HUDEP-2 (cell line): Measurements from ENCODE around the gene MON1B.
"Not testable (repeated sequence)": the region's sequence is repeated elsewhere in the genome, so short reads cannot be mapped to it uniquely, and the experiment has no call there.

ENCODE experiments used
- DNase-seq, 76 experiments: peaks; one replicate each; lab custom pipeline; 2025; ENCODE audit not compliant: unreplicated experiment in 76 of 76; lab: John Stamatoyannopoulos, UW

Gene MON1B

DNA sequence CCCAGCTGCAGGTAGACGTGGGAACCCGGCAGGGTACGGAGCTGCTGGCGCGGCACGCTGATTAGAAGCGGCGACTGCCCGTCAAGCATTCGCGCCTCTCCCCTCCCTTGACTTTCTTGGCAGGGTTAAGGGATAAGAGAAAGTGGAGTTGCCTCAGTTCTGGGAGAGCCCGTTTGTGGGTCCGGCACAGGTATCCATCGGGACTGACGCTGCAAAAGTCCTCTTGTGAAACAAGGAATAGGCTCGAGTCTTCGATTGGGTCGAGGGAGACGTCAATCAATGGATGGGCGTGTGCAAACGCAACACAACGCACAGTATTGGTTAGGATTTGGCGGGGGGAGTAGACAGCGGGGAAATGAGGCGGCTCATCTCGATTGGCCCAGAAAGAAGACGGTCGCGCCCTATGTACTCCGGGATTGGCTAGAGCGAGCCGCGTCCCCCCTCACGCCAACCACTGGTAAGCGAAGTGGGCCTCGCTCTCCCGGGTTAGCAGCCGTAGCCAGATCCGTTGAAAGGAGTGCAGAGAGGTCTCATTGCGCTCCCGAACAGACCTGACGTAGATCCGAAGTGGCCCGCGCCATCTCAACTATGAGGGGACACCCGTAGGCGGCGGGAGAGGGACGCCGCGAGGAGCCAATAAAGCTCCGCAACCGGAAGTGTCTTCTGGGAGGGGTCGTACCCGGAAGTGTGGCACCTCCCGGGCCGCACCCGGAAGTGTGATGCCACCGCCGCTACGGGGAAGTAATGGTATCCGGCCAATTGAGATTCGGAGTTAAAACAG is at the start of gene MON1B:
MON1B (plus strand) TSS at position 713 of the 781 bp plus-strand sequence. CDS start 296 bp downstream, outside the sequence.
- DNase-seq, result peak; percentile 54 to 97 (median 91)

- no peak for DNase-seq
Measured at GRCh38 chr16:77143364-77143763, 47.6 kb upstream of the MON1B start.

DNA sequence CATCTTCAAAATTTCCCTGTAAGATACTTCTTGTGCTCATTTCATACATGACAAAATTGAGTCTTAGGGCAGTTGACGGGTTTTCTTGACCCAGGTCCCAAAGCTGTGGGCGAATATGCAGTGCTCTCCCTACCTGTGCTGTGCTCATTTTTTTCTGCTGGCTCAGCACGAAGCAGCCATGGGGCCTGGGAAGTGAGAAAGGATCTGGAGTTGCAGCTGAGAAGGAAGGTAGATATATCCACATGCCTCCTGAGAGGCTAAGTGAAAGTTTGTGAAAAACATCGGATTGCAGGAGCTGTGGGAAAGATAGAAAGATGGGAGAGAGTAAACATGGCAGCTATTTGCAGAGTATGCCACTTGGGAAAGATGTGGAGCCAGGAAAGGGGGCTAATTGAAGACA is 42.9 kb upstream of the MON1B start:
- no peak for DNase-seq

GRCh38 chr16:77157346-77158058 is 33.5 kb upstream of the MON1B start:
- no peak for DNase-seq

DNA sequence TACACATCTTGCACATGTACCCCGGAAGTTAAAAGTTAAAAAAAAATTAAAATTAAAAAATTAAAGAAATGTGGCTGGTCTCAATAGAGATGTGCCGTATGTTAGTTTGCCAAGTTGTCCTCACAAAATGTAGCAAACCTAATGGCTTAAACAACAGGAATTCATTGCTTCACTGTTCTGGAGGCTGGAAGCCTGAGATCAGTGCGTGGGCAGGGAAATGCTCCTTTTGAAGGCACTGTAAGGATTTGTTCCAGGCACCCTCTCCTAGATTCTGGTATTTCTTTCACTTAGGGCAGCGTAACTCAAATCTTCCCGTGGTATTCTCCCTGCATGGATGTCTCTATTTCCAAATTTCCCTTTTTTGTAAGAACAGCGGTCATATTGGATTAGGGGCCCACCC is 32.7 kb upstream of the MON1B start:
- no peak for DNase-seq

DNA sequence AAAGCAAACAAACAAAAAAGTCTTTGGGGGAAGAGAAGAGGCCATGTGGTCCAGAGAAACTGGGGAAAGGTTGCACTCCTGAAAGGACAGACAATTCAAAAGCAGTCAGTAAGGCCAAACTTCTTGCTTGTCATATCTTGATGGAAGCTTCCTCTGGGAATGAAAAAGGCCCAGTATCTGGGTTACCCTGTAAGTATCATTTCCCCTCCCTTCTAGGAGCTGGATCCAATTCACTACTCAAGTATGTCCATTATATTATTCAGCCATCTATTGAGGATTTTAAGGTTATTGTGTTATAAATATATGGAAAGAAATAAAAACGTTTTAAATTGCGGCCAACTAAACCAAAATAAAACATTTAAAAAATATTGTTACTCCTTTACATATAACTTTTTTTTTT is 26.0 kb upstream of the MON1B start:
- no peak for DNase-seq

DNA sequence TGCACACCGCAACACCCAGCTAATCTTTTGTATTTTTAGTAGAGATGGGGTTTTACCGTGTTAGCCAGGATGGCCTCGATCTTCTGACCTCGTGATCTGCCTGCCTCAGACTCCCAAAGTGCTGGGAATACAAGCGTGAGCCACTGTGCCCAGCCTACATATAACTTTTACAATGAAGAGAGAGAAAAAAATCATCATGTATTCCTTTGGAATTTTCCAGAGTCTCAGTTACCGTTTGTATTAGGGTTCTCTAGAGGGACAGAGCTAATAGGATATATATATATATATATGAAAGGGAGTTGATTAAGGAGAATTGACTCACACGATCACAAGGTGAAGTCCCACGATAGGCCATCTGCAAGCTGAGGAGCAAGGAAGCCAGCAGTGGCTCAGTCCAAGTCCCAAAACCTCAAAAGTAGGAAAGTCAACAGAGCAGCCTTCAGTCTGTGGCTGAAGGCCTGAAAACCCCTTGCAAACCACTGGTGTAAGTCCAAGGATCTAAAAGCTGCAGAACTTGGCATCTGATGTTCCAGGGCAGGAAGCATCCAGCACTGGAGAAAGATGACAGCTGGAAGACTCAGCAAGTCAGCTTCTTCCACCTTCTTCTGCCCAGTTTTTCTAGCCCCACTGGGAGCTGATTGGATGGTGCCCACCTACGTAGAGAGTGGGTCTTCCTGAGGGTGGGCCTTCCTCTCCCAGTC is 25.3 kb upstream of the MON1B start:
- not testable (repeated sequence) for DNase-seq

GRCh38 chr16:77166726-77167125 is 24.3 kb upstream of the MON1B start:
- DNase-seq, result no peak

DNA sequence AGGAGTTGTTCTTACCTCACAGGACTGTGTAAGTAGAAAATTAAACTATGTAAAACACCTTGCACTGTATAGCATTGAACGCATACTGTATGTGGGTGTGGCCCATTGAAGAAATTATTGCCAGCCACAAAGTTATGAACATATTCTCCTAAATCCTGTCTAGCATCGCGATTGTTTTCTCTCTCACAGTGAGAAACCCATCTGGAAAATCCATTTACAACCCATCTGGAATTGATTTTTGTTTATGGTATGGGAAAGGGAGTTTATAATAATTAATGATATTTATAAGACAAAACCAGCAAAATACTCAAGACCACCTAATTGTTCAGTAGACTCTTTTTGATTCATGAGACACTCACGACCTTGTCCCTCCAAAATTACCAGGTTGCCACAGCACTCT is 22.1 kb upstream of the MON1B start:
- no peak for DNase-seq

- DNase-seq, result peak in 39 of 76 experiments; percentile 1 to 54 (median 12)
Measured at GRCh38 chr16:77169650-77170236, 21.2 kb upstream of the MON1B start.

DNA sequence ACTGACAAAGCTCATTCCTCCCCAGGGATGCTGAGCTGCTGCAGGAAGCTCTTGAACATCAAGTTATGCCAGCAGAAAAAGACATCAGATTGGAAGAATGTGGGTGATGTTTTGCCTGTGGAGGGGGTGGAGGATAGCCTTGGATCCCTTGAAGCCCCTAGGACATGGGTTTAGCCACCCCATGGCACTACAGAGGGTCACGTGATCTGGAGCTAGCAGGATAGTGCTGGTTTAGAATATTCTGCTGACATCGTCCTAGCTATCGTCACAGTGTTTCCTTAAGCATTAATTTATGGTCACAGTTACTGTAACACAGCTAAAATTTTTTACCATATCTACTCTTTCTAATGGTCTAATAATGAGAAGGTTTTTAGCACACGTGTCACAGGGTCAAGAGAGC is 20.2 kb upstream of the MON1B start:
- DNase-seq, result no peak

DNA sequence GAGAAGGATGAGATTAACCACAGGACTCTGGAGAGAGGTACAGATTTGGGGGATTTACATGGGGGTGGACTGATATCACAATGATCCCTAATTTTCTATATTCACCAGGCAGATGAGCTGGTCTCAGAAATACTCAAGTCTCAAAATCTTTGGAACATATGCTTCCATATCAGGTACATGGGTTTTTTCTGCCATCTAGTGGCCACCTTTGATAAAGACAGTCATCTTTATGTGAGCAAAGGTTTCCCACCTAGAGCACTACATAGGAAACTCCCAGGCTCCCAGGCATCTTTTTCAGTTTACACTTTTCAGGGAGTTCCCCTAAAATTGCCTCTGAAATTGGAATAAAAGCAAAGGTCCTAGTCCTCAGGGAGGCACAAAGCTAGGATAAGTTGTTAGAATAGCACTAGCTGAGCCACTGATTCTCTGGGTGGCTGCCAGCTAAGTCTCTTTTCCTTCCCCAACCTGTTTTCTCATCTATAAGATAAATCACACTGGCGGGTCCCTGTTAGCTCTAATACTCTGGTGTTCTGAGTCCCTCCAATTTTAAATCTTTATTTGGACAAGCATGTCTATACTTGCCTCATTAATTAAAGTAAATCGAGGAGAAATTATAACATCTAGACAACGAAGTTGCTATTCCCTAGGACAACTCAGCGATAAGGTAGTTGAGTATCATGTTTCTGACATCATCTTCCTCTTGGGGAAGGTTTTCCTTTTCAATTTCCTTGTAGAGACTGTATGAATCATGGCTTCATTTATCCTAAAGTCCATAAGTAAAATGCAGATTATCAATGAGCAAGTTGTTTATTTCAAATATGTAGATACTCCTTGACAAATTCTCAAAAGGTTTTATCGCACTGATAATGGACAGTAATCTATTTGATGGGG is 19.0 kb upstream of the MON1B start:
- DNase-seq, result peak in 27 of 76 experiments; percentile 0 to 57 (median 20)

DNA sequence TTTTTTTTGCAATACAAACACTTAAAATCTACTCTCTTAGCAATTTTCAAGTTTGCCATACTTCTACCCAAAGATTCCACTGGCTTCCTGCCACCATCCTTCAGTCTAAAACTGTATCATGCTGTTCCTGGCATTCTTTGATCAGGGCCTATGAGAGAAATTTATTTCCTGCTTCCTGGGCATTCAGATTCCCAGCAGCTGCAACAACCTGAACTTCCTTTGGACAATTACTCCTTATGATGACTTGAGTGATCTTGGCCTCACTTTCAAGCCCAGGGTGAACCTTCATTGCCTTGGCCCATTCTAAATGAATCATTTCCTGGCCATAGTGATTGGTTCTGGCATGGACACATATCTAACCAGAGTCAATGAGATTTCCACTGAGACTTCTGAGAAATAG is 18.0 kb upstream of the MON1B start:
- DNase-seq, result no peak

GRCh38 chr16:77183137-77183536 is 7.9 kb upstream of the MON1B start:
- no peak for DNase-seq

DNA sequence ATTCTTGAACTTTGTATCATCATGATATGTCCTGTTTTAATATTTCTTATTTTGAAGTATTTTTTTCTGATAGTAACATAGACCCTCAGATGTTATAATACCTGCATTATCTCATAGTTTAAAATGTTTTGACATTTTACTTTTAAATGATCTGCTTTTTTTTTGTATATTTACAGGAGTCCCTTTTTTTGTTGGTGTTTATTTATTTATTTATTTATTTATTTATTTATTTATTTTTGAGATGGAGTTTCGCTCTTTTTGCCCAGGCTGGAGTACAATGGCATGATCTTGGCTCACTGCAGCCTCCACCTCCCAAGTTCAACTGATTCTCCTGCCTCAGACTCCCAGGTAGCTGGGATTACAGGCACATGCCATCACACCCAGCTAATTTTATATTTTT is 4.7 kb upstream of the MON1B start:
- not testable (repeated sequence) for DNase-seq

GRCh38 chr16:77190190-77190477 is 856 bp upstream of the MON1B start:
- no peak for DNase-seq

GRCh38 chr16:77191259-77191969 is 424 bp downstream of the MON1B start:
- peak in 7 of 76 experiments; percentile 1 to 46 (median 23) for DNase-seq

GRCh38 chr16:77193377-77193776 is 2.4 kb downstream of the MON1B start:
- DNase-seq, result no peak
